K562 (cell line): Measurements from ENCODE around the gene MCM5. TPM values are rescaled to one million over a fixed set of nuclear protein-coding genes. Genes with fewer than 3 reads are reported as not detected.
A peak's percentile ranks its signal among the peaks of the same experiment; 100 is the strongest.

Experiments
- FOXM1 ChIP-seq, 2 experiments: fragments of 450-650 bp in 1 of 2; sonication (generic) in 1 of 2; formaldehyde crosslinking in 1 of 2; IDR thresholded peaks; 2 replicates each; pipeline versions ENCODE4 v1.6.1 to v1.9.0; 2017 to 2022; ENCODE audit warnings: low read depth in 2 of 2, mild to moderate bottlenecking in 2 of 2, missing genetic modification reagents in 1 of 2, moderate library complexity in 1 of 2
- GATAD2A ChIP-seq: fragments of 450-650 bp; IDR thresholded peaks from 2 replicates; pipeline ENCODE4 v1.6.1; 2017
- KAT7 ChIP-seq: sonication (generic); formaldehyde crosslinking; IDR thresholded peaks from 2 replicates; pipeline ENCODE4 v1.8.0; 2022; ENCODE audit warnings: missing genetic modification reagents, mild to moderate bottlenecking, borderline replicate concordance
- L3MBTL2 ChIP-seq: fragments of 450-650 bp; IDR thresholded peaks from 2 replicates; pipeline ENCODE4 v1.6.1; 2016; ENCODE audit warnings: mild to moderate bottlenecking, moderate library complexity
- LARP7 ChIP-seq: fragments of 450-650 bp; IDR thresholded peaks from 2 replicates; pipeline ENCODE4 v1.6.1; 2016
- NEUROD1 ChIP-seq: fragments of 150-350 bp; IDR thresholded peaks from 2 replicates; pipeline ENCODE4 v1.6.1; 2014; ENCODE audit warnings: borderline replicate concordance, low read length, low read depth; ENCODE audit not compliant: partially characterized antibody
- SREBF2 ChIP-seq: sonication (generic); formaldehyde crosslinking; IDR thresholded peaks from 2 replicates; pipeline ENCODE4 v1.4.0; 2020; ENCODE audit warnings: mild to moderate bottlenecking, missing genetic modification reagents
- SUPT5H ChIP-seq: fragments of 450-650 bp; IDR thresholded peaks from 2 replicates; pipeline ENCODE4 v1.6.1; 2016
- TBL1XR1 ChIP-seq, 2 experiments: IDR thresholded peaks; 2 replicates each; pipeline ENCODE4 v1.6.1; 2012; ENCODE audit warnings: improper control_type of control experiment in 2 of 2, low read length in 2 of 2, mild to moderate bottlenecking in 1 of 2
- ZBTB1 ChIP-seq: sonication (generic); formaldehyde crosslinking; IDR thresholded peaks from 2 replicates; pipeline ENCODE4 v1.8.1; 2023; ENCODE audit warnings: missing genetic modification reagents, low read depth, mild to moderate bottlenecking, borderline replicate concordance
- ZBTB11 ChIP-seq, 3 experiments: fragments of 200-800 bp in 1 of 3; fragments of 250-450 bp in 1 of 3; fragments of 450-650 bp in 1 of 3; sonication (Bioruptor Pico) in 1 of 3; sonication (Bioruptor generic) in 1 of 3; formaldehyde crosslinking in 1 of 3; IDR thresholded peaks; 2 replicates each; pipeline versions ENCODE4 v1.6.1 to v1.8.0; 2016 to 2022; ENCODE audit warnings: mild to moderate bottlenecking in 2 of 3, missing genetic modification characterization in 2 of 3, missing compliant biosample characterization in 1 of 3, moderate library complexity in 1 of 3
- ZBTB40 ChIP-seq, 2 experiments: fragments of 450-650 bp in 1 of 2; sonication (generic) in 1 of 2; formaldehyde crosslinking in 1 of 2; IDR thresholded peaks; 2 replicates each; pipeline versions ENCODE4 v1.7.1 to v1.9.0; 2016 to 2022; ENCODE audit warnings: inconsistent platforms in 1 of 2, mild to moderate bottlenecking in 1 of 2, missing genetic modification reagents in 1 of 2
- polyA plus RNA-seq, 8 experiments: library from polyadenylated mRNA; depleted of rRNA in 4 of 8; stranded (reverse) in 5 of 8; unstranded in 3 of 8; fragments of >200 nt; fragmentation: Nextera tagmentation in 2 of 8; fragmentation: Illumina TruSeq in 1 of 8; extraction: Ambion mirVana in 2 of 8; extraction: Trizol in 1 of 8; gene quantifications; 2 replicates each; pipeline versions ENCODE4 v1.2.1 to v1.2.3, GENCODE V29; 2011 to 2014; ENCODE audit warnings: inconsistent platforms in 1 of 8, missing spikeins in 1 of 8
- total RNA-seq, 7 experiments: library from RNA; depleted of rRNA in 6 of 7; stranded (reverse); fragments of >200 nt in 6 of 7; fragmentation: Illumina TruSeq in 2 of 7; extraction: Trizol in 2 of 7; gene quantifications; 2 replicates each; pipeline versions ENCODE4 v1.2.1 to v1.2.3, GENCODE V29; 2011 to 2021; ENCODE audit warnings: low replicate concordance in 1 of 7

Gene MCM5
- total and polyA plus RNA-seq, 9 of the 15 experiments (the other 6 are each of a cell fraction or from before 2014, with no cell fraction given) = 5.6 to 180 (median 66.1) TPM

GRCh38 chr22:35399678-35400500 is at the start of gene MCM5 (continued):
- TF ChIP-seq ZBTB11 (CRISPR knock-in tag; IDR thresholded peaks at IDR 0.05) (peak in 1 of 3 experiments; percentile 92; a peak in 2 of 6 replicates), NEUROD1 (peak; percentile 74), TBL1XR1 (IDR thresholded peaks at IDR 0.05; ENCODE audit: low read length in 2 of 2) (no peak), ZBTB1 (0 out of 2 replicates have a peak, but pooled peaks have one; percentile 13), LARP7 (peak; percentile 83; the same call in 1 of the 2 replicates), SREBF2 (CRISPR knock-in tag) (no peak), L3MBTL2 (peak; percentile 53; the same call in 1 of the 2 replicates), ZBTB40 (IDR thresholded peaks at IDR 0.05) (peak; percentile 84), ZBTB40 (CRISPR knock-in tag; IDR thresholded peaks at IDR 0.05) (no peak), GATAD2A (no peak), KAT7 (CRISPR knock-in tag) (peak; percentile 73; the same call in 1 of the 2 replicates), SUPT5H (peak; percentile 81), FOXM1 (IDR thresholded peaks at IDR 0.05; ENCODE audit: low read depth) (peak; percentile 49; the same call in 1 of the 2 replicates), FOXM1 (CRISPR knock-in tag; IDR thresholded peaks at IDR 0.05; ENCODE audit: low read depth) (no peak)
